Measurements from ENCODE around the gene SERGEF.

- TF ChIP-seq CTCF (IDR thresholded peaks at IDR 0.05 in 8 of 11, conservative IDR thresholded peaks at IDR 0.05 in 3 of 11) (peak in 10 of 11 experiments; percentile 15 to 69 (median 56)), POLR2A (IDR thresholded peaks at IDR 0.05) (no peak), POLR2AphosphoS5 (IDR thresholded peaks at IDR 0.05) (no peak)
Observed at GRCh38 chr11:17972987-17973386, 39.9 kb downstream of the SERGEF start.

All from spleen (tissue), 7 donors.